Activated CD4-positive, alpha-beta T cell treated with anti-CD3 and anti-CD28 coated beads, Interleukin-2, amount 50 U/mL, for 4 hours (primary cell): Measurements from ENCODE around the gene PURA.
A peak's percentile ranks its signal among the peaks of the same experiment; 100 is the strongest.

Source experiments
- DNase-seq, 2 experiments: peaks; one replicate each; pipeline ENCODE4 v3.0.0-alpha.2; 2020

Gene PURA

DNA sequence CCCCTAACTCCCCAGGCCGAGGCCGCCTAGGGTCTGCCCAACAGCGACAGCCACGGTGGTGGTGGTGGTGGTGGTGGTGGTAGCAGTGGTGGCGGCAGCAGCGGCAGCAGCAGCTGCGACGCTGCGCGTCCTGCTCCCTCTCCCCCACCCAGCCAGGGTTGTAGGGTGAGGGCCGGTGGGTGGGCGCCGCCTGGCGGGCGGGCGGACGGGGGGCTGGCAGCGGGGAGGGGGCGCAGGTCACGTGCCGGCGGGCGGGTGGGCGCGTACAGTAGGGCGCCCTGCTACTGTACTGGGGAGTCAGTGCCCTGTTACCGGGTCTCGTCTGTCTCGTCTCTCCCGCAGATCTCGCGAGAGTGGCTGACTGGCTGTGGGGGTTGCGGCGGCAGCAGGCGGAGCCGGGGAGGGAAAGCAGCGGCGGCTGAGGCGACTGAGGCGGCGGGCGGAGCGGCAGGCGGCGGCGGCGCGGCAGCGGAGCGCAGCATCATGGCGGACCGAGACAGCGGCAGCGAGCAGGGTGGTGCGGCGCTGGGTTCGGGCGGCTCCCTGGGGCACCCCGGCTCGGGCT lies at the start of gene PURA:
TSS of gene PURA (plus strand) at position 411 of the 565 bp plus-strand sequence. CDS start at position 484, 73 bp downstream.
- peak; percentile 97 for DNase-seq

DNA sequence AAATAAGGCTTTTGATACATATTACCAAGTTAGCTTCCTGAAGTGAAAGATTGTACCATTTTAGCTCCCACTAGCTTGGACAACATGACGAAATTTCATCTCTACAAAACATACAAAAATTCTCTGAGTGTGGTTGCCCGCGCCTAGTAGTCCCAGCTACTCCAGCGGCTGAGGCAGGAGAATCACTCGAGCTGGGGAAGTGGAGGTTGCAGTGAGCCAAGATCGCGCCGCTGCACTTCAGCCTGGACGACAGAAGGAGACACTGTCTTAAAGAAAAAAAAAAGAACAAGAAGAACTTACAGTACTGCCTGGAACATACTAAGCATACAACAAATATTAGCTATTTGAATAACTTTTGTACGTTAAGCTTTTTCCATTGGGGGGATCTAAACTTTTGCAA lies 41.1 kb upstream of the PURA start:
- DNase-seq: no peak

DNA sequence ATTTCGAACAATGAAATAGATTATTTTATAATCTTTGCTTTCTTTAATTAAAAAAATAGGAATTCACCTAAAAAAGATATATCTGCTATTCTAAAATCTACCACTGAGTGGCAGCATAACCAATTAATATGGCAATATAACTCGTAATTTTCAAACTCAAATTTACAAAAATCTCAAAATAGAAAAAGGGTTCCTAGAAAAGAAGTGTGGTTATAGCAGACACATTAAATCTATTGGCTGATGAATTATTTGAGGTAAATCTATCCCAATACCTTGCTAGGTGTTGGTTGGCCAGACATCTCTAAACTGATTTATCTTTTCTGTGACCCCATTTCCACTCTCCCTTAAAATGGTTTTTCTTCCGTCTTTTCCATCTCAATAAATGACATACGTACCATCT lies 40.6 kb upstream of the PURA start:
- no peak for DNase-seq

DNA sequence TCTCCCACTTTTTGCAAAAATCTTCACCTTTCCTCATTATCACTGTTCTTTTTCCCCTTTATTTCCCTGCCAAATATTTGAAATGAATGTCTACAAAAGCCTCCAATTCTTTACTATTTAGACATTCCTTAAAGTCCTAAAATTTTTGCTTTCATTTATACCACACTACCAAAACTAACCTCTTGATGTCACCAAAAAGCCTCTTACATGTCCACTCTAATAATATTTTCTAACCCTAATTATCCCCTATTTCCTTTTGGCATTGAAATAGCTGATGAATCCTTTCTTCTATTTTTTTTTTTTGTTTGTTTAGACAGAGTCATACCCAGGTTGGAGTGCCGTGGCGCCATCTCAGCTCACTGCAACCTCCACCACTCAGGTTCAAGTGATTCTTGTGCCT lies 38.5 kb upstream of the PURA start:
- no peak for DNase-seq

DNA sequence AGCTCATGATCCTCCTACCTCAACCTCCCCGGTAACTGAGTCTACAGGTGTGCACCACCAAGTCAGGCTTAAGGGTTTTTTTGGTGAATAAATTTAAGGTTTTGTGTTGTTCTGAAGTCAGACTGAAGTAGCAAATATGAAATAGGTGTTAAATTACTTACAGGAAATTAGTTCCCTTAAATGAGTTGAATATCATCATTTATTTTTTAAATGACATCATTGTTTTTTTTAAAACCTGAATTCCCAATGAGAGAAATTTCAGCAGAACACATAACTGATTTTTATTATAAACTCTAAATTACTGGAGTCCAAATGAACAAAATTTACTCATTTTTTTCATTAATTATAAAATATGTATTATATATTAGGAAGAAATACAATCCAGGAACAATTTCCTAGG lies 37.8 kb upstream of the PURA start:
- DNase-seq: no peak

DNA sequence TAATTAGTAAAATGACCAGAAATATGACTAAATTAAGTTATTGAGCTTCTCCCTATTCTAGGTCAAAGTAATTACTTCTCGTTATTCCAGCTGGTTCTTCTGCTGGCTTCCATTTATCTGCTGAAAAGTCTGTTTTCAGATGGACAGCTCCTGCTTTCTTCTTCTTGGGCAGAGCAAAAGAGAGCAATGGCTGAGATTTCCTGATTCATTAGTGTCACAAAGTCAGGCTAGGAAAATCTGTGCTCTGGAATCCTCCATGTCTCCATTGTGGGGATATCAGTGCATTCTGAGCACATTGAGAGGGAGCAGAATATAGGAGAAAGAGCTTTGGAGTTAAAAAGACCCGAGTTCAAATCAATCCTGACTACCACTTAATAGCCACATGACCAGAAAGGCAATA lies 37.1 kb upstream of the PURA start:
- DNase-seq: no peak

DNA sequence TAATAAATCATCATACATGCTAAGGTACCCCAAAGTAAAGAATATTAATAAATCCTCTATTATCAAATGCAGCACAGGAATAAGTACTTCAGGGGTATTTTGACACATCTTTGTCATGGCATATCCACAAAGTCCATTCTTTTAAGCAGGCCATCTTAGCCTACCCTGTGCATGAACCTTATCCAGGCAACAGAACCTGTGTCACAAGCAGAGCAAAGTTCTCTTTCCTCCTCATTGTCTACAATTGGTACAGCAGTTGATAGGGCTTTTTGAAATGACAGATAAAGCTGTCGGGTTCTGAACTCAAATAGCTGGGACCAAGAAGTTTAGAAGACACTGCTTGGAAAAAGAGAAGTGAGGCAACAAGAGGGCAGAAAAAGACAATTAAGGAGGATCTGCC lies 30.8 kb upstream of the PURA start:
- no peak for DNase-seq

DNA sequence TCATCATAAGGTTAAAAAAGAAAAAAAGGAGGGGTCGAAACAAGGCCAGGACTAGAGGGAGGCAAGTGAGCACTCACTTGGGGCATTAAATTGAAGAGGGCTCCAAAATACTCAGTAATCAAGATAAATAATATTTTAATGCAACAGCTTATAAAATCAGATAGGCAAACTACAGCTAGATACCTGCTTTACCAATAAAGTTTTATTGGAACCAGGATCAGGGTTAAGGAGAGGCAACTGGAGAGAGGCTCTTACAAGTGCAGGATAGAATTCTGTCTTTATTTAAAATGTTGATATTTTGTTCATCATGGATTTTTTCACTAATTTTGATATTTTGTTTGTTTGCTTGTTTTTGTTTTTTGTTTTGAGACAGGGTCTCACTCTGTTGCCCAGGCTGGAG lies 30.3 kb upstream of the PURA start:
- DNase-seq: no peak

DNA sequence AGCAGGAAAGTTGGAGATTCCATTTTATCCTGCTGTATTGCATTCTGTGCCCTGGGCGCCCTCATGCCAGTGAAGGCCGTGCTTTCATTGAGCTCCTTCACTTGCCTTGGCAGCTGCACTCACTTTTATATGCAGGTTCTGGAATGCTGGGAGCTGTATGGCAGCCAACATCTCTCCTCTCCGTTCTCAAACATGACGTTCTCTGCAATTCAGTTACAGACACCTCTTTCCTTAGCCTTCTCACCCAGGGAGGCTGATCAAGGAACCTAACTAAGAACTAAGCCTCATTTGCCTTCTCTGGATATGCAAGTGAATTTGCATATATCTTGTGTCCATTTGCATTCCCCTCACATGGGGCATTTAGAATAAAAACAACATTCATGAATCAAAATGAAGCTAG lies 29.4 kb upstream of the PURA start:
- no peak for DNase-seq

DNA sequence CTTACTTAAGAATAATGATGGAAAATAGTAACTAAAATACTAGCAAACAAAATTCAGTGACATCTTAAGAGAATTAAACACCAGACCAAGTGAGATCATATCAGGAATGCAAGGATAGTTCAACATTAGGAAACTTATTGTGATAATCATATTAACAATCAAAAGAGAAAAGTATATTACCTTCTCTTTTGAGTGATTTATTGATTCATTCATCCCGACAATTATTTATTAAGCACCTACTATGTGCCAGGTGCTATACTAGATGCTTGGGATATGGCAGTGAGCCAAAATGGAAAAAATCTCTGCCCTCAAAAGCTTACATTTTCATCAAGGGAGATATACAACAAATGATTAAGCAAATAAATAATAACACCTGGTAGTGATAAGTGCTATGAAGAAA lies 23.7 kb upstream of the PURA start:
- no peak for DNase-seq

DNA sequence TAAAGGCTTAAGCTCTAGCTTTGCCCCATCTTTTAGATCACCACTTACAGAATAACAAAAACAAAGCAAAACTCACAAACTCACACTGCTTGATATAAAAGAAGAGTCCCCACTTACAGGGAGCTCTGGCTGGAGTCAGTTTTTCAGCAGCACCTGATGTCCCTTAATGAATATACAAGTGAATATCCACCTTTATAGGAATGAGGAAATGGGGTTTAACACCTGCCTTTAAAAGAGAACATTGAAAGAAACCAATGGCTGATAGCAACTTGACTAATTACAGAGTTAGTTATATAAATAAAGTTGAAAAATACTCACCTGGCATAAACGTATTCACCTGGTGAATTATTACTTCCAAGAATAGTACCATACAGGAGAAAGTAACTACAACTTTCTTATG lies 20.7 kb upstream of the PURA start:
- no peak for DNase-seq

DNA sequence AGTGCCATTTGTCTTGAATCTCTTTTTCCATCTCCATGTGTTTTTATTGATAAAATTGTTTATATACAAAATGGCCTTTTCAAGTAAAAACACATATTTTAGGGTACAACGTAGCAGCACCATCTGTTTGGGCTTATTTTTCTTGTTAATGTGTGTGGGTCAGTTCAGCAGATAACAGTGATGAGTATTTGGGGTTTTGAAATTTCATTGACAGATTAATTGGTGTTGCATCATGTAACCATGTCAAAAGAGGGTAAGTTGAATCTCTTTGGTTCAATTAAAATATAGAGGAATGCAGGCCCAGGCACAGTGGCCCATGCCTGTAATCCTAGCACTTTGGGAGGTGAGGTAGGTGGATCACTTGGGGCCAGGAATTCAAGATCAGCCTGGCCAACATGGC lies 20.0 kb upstream of the PURA start:
- DNase-seq: no peak

DNA sequence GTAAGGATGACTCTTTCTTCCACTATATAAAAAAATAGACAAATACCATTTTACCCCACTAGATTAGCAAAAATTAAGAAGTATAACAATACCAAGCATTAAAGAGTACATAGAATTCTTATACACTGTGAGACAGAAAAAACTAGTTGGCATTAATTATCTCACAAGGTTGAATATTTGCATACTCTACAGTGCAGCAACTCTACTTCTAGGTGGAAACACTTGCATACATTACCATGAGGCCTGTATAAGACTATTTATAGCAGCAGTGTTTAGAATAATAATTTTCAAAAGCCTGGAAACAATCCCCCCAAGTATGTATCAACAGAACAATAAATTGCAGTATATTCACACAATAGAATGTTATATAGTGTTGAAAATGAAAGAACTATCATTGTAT lies 19.0 kb upstream of the PURA start:
- no peak for DNase-seq

DNA sequence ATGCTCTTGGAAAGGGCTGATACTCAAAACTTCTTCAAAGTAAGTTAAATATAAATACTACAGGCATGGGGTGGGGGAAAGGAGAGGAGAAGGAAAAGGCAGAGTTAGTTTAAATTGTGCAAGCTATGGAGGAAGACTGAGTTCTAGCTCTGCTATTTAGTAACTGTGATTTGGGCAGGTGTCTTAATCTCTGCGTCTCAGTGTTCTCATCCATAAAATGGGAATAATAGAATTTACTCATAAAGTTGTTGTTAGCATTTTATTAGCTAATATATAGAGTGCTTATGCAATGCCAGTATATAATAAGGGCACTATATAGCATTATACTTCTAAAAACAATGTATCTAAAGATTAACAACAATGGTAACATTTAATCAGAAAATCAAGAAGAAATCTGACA lies 12.7 kb upstream of the PURA start:
- no peak for DNase-seq

DNA sequence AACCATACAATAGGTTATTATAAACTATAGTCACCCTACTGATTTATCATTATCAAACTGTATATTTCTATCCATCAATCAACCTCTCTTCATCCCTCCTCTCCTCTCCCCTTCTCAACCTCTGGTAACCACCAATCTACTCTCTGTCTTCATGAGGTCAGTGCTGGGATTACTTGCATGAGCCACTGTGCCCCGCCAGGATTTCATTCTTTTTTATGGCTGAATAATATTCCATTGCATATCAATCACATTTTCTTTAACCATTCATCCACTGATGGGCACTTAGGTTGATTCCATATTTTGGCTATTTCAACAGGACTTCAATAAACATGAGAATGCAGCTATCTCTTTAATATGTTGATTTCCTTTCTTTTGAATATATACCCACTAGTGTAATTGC lies 10.8 kb upstream of the PURA start:
- DNase-seq: no peak

DNA sequence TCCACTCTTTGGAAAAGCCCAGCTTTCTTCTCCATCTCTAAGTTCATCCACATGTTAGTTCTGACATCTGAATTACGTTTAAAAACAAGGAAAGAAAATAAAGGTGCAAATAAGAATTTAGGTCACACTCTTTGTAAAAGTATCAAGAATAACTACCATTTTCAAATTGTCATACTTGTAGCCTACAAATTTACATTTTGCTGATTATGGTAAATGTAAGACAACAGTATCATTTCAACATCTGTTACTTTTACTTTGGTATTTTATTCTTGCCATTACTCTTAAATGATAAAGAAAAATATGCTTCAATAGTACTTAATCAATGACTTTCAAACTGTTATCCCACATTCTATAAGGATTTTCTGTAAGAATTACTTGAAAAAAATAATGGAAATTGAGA lies 9.8 kb upstream of the PURA start:
- DNase-seq: no peak

DNA sequence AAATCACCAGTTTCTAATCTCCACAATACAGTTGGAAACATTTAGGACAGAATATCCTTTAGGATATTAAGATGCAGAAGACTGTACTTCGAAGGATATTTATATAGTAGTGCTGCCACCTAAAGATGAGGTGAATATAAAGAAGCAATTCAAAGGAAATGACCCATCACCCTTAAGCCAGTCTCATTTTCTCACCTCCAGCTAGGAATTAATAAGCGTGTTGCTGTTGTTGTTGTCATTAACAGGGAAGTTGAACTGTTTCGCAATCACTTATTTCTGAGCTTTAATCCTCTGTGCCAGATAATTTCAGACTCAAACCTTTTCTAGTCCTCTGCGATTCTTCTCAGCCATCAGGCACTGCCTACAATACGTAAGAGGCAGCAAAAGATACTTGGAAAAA lies 7.8 kb upstream of the PURA start:
- no peak for DNase-seq

DNA sequence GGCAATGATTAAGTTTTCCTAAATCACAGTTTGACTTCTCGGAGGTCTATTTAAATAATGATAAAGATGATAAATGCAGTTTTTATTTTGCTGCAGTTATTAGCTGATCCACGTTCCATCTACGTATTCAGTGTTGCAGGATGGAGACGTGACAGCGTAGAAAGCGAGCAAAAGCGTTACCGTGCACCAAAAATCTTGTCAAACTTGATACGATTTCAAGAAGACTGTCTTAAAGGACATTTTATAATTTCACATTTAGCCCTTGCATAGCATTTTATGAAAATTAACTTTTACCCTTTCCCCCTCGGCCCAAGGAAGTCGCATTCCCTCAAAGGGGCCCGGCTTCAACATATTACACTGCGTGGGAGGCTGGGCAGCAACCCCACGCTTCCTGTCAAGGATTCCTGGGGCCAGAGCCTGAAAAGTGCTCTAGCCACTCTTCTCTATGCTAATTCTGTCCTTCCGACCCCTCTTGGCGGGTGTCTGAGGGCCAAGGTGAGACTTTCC lies 7.1 kb upstream of the PURA start:
- DNase-seq: no peak

DNA sequence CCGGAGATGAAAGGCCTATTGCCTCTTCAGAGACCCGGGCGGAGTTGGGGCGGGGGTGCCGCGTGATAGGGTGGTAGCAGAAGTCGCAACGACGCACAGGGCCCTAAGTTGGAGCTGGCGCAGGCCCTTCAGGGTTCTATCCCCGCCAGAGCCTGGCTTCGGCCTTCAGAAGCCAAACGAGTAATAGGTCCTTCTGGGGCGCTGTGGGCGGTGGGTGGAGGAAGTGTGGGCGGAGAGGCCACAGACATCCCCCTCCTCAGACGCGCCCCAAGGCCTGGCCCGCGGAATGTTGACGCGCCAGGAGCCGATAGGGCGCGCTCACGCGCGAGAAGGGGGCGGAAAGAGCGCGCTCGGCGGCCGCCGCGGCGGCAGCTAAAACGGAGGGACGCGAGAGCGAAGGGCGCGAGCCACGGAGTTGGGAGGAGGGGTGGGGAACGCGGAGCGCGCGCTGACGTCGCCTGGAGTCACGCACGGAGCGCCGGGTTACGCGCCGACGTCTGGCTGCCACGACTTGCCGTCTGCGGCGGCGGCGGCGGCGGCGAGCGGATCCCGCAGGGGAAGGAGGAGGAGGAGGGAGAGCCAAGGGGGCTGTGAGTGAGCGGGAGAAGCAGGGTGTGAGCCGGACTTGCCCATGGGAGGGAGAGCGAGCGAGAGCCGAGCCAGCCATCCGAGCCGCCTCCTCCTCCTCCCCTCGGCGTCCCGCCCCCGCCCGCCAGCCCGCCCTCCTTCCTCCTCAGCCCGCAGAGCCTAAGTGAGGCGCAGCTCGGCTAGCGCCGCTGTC lies 6.4 kb upstream of the PURA start:
- peak; percentile 88 to 90 for DNase-seq

DNA sequence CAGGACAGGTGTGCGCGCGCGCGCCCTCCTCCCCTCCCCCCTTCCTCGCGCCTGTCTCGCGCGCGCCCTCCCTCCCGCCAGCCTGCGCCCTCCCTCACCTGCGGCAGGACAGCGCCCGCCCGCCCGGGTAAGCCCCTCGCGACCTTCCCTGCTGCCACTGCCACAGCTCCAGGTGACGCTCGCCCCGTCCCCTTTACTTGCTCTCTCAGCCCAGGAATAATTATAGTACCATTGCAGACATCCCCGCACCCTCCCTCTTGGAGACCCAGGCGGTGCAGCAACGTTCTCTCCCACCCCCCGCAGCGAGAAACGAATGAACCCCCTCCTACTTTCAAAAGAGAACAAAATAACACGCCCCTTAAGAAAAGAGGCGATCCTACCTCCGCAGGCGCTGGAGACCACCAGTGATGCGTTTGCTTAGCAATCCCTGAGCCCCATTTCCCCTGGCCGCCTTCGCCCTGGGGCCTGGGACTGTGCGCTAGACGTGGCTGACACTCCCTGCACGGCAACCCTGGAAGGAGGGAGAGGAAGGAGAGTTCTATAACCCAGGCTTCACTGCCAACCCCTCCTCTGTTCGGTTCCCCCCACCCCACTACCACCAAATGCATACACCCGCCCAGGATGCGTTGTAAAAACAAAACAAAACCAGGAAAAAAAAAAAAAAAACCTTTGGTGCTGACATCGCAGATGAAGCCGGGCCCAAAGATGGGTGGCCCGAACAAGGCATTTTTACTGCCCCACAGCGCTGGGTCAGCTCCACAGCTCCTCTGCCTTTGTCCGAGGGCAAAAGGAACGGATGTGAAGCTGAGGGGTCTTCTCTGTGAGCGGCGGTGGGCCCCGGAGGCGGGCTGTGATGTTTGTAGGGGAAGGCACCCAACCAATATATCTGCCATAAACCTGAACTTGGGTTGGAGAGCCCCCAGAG lies 5.6 kb upstream of the PURA start:
- no peak for DNase-seq

DNA sequence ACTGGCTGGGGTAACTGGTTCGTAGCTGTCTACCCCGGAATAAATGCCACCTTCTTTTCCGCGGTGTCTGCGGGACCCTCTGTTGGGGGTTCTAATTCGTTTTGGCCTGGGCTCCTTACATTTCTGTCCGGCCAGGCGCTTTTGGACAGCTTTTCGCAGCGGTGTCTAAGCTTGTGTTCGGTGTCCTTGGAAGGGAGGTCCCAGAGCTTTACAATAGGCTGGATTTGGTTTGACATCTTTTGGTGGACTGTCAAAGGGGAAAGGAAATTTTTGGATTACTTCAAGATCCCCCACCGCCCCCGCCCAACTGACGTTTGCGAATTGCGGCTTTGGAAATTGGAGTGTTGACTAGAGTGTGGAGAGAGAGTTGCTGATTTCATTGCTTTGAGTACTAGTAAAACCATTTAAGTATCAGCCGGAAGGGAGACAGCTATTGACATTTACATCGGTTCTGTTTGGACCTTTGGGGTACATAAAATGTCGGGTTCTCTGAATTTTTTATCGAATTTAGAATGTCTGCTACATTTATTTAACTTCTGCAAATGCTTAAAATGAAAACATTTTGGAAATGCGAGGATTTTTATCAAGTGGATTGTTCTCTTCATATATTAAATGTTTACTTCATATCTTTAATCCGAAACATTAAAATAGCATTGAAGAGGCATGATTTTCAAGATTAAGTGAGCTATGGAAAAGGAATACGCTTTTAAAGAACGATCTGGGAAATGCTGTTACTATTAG lies 4.7 kb upstream of the PURA start:
- no peak for DNase-seq

DNA sequence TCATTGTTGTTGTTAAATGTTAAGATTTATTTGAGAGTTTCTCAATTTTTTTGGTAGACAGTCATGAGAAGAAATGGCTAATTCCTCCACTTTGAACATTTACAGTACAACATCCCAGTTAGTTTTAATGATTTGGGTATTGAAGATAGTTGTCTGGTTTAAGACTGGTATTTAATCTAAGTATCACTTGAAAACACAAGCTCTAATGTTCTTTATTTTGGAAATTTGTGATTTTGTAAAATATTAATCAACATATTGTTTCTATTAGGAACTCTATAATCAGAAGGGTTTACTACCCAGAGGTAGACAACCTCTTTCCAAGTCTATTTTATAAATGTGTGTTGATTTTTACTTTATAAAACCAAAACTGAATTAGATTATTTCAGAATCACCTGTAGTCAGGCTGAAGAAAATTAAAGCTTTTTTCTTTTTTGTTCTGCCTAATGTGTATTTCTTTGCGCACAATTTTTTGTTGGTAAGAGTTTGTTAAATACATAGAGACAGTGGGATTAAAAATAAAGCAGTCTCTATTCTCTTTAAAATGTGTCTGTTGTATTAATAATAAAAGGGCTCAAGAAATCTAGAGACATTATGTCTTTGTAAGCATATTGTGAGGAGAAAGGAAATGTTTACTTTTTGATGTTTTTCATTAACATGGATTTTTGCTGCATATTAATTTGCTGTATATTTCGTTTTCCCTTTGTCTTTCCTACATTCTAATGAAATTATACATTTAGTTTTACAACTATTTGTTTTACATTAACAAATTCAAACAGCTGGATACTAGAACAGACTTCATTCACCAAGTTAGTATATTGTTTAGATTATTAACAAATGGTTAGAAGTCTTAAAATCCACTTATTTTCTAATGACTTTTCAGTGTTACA lies 3.9 kb upstream of the PURA start:
- no peak for DNase-seq
